ENCODE measurements around the gene ASRGL1.
"Not testable (repeated sequence)": the region's sequence is repeated elsewhere in the genome, so short reads cannot be mapped to it uniquely, and the experiment has no call there.

The ASRGL1 gene

DNA sequence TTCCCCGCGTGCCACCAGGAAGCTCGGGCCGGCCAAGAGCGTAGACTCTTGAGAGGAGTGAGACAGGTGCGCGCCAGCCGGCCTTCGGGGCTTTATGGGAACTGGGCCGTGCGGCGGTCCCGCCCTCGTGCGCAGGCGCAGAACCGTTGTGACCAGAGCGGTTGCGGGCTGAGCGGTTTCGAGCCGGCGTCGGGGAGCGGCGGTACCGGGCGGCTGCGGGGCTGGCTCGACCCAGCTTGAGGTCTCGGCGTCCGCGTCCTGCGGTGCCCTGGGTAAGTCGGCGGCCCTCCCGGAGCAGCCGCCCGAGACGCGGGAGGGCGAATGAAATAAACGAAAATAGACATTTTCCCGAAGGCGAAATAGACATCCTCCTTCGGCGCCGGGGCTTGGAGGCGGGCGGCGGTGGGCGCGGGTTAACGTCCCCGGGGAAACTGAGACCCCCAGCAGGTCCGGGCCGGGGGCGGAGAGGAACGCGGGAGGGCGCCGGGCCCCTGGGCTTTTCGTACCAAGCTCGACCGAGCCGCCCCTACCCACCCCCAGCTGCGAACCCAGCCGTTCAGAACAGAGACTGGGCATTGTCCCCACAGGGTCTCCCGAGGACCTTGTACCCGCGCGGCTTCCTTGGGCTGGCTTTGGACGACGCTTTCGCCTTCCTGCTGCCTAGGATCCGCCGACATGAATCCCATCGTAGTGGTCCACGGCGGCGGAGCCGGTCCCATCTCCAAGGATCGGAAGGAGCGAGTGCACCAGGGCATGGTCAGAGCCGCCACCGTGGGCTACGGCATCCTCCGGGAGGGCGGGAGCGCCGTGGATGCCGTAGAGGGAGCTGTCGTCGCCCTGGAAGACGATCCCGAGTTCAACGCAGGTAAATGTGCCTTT is at the start of gene ASRGL1:
ASRGL1 (plus strand) TSS at position 146 of the 879 bp plus-strand sequence; CDS start at position 676, 530 bp downstream.
- DNase-seq (ENCODE audit: low read depth in 2 of 2, low spot score in 1 of 2): peak; percentile 39 to 55

DNA sequence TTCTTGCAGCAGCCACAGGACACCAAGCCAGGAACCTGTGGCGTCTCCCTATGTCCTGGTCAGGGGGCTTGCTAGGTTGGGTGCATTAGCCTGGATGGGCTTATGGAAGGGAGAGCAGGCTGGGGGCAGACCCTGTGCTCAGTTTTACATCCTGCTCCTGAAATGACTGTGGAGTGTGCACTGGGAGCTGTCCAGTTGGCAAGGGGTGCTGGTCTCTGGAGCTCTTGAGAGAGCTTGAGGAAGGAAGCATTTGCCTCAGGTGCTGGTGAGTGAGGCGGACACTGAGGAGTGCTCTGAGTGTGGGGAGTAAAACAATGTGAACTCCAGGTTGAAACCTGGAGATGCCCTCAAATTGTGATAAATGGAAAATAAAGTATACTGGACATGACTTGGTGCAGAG is 41.7 kb upstream of the ASRGL1 start:
- DNase-seq (ENCODE audit: low read depth in 2 of 2, low spot score in 1 of 2): no peak

DNA sequence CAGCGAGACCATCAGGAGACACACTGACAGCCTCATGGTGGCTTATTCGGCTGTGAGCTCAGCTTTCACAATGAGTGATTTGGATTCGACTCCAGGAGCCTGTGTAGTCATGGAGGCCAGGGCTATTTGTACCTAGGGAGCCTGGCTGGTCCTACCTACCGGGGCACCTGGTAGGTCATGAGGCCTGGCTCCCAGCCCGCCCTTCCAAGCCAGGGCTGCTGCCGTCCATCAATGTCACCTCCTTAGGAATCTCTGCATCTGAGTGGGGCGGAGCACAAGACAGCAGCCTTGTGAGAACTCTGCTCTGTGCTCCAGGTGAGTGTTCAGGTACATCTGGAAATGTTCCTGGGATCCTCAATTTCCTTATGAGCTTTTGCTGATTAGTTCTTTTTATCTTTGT is 38.3 kb upstream of the ASRGL1 start, which contains the start of gene SCGB1D4:
SCGB1D4 (minus strand) TSS at position 101 of the 400 bp plus-strand sequence; CDS start at position 36, 65 bp downstream.
- DNase-seq (ENCODE audit: low read depth in 2 of 2, low spot score in 1 of 2): no peak

DNA sequence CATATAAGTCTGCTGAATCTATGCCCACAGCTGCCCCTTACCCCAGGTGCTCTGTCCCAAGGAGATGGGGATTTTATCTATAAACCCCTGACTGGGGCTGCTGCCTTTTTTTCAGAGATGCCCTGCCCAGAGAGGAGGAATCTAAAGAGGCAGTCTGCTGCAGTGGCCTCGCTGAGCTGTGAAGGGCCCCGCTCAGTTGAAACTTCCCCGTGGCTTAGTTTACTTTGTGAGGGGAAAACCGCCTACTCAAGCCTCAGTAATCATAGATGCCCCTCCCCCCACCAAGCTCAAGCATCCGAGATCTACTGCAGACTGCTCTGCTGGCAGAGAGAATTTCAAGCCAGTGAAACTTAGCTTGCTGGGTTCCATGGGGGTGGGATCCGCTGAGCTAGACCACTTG is 31.0 kb upstream of the ASRGL1 start:
- no peak for DNase-seq (ENCODE audit: low read depth in 2 of 2, low spot score in 1 of 2)

DNA sequence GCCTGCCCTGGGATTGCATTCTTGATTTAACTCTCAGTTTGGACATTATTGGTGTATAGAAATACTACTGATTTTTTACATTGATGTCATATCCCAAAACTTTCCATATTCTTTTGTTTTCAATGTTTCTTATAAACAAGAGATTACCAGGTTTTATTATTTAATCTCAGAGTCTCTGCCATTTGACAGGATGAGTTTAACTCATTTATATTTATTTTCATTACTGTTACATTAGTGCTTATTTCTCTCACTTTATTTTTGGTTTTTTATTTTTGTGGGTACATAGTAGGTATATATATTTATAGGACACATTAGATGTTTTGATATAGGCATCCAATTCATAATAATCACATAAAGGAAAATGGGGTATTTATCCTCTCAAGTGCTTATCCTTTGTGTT is 29.3 kb upstream of the ASRGL1 start:
- DNase-seq (ENCODE audit: low read depth in 2 of 2, low spot score in 1 of 2): no peak

DNA sequence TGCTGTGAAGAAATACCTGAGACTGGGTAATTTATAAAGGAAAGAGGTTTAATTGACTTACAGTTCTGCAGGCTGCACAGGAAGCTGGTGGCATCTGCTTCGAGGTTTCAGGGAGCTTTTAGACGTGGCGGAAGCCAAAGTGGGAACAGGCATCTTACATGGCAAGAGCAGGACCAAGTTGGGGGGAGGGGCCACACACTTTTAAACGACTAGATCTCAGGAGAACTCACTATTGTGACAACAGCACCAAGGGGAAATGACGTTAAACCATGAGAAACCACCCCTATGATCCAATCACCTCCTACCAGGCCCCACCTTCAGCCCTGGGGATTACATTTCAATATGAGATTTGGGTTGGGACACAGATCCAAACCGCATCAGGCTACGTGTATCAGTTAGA is 27.3 kb upstream of the ASRGL1 start:
- no peak for DNase-seq (ENCODE audit: low read depth in 2 of 2, low spot score in 1 of 2)

DNA sequence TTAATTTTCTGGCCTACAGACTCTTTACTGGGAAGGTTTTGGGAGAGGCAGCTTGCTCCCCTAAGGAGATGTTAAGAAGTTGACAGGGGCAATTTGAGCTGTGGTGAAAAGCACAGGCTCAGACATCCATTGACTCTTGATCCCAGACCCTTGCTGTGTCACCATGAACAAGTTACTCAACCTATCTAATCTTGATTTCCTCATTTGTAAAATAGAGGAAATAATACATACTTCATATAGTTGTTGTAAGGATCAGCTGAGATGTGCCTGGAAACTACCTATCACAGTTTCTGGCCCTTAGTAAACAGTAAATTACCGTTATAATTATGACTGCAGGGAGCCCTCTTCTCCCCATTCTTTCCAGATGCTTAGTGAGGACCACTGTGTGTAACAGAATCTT is 21.8 kb upstream of the ASRGL1 start:
- no peak for DNase-seq (ENCODE audit: low read depth in 2 of 2, low spot score in 1 of 2)

DNA sequence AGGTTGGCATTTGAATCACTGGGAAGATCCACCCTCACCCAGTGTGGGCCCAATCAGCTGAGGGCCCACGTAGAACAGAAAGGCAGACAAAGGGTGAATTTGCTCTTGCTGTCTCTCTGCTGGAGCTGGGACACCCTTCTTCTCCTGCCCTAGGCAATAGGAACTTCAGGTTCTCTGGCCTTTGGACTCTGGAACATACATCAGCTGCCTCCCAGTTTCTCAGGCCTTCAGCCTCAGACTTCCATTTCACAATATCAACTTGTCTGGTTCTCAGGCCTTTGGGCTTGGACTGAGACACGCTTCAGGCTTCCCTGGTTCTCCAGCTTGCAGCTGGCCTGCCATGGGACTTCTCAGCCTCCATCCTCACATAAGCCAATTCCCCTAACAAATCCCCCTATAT is 14.7 kb upstream of the ASRGL1 start:
- DNase-seq (ENCODE audit: low read depth in 2 of 2, low spot score in 1 of 2): no peak

DNA sequence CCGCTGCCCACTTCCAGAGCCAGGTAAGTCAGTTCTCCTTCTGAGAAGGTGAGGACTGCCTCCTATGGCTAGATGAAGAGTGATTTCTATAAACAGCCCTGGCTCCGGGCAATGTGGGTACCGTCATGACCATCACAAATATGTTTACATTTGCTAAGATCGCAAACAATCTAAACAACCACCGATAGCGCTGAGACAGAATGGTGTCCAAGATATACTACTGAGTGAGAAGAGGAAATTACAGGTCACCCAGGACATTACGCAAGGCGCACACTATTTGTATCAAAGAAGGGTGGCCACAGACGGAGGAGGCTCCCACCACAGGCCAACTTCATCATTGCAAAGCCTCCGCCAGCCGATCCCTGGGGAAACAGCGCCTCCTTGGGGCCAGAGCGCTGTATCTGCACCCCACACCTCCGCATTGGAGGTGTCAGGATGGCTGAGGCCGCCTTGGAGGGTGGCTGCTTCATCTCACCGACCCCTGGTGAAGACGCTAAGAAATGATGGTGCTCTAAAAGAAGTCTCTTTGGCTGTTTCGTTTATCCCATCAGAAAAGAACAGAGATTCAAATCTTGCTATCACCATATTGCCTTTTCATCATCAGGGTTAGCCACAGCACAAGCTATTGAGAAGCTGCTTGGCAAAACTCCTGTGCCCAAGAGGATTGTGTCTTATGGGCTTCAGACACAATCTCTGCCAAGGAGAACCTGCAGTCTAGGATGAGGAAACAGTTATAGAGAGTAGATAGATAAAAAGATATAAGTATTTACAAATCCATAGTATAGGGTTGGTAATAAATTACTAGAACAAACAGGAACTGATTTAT is 12.3 kb upstream of the ASRGL1 start:
- no peak for DNase-seq (ENCODE audit: low read depth in 2 of 2, low spot score in 1 of 2)

DNA sequence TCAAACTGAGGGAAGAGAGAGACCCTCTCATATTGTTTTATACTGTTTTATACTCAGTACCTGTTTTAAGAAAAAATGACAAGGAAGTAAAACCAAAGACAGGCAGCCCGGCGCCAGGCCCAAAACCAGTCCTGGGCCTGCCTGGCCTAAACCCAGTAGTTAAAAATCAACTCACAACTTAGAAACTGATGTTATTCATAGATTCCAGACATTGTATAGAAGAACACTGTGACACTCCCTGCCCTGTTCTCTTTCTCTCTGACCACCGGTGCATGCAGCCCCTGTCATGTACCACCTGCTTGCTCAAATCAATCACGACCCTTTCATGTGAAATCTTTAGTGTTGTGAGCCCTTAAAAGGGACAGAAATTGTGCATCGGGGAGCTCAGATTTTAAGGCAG is 11.5 kb upstream of the ASRGL1 start:
- not testable (repeated sequence) for DNase-seq (ENCODE audit: low read depth in 2 of 2, low spot score in 1 of 2)

DNA sequence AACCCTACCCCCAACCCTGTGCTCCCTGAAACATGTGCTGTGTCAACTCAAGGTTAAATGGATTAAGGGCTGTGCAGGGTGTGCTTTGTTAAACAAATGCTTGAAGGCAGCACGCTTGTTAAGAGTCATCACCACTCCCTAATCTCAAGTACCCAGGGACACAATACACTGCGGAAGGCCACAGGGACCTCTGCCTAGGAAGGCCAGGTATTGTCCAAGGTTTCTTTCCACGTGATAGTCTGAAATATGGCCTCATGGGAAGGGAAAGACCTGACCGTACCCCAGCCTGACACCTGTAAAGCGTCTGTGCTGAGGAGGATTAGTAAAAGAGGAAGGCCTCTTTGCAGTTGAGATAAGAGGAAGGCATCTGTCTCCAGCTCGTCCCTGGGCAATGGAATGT is 10.5 kb upstream of the ASRGL1 start:
- DNase-seq (ENCODE audit: low read depth in 2 of 2, low spot score in 1 of 2): not testable (repeated sequence)

DNA sequence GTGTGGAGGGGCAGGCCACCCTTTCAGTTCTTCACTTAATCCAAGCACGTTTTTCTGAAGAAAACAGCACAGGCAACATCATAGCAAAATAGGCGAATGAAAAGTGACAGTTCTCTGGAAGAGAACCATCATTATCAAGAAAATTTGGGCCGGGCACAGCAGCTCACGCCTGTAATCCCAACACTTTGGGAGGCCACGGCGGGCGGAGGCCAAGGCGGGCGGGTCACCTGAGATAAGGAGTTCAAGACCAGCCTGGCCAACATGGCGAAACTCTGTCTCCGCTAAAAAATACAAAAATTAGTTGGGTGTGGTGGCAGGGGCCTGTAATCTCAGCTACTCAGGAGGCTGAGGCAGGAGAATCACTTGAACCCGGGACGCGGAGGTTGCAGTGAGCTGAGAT is 9.7 kb upstream of the ASRGL1 start:
- not testable (repeated sequence) for DNase-seq (ENCODE audit: low read depth in 2 of 2, low spot score in 1 of 2)

DNA sequence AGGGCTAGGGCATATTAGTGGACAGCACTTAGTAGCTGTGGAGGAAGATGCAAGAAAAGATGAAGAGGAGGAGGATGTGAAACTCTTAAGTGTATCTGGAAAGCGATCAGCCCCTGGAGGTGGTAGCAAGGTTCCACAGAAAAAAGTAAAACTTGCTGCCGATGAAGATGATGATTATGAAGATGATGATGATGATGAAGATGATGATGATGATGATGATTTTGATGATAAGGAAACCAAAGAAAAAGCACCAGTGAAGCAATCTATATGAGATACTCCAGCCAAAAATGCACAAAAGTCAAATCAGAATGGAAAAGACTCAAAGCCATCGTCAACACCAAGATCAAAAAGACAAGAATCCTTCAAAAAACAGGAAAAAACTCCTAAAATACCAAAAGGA is 6.0 kb upstream of the ASRGL1 start:
- DNase-seq (ENCODE audit: low read depth in 2 of 2, low spot score in 1 of 2): not testable (repeated sequence)

DNA sequence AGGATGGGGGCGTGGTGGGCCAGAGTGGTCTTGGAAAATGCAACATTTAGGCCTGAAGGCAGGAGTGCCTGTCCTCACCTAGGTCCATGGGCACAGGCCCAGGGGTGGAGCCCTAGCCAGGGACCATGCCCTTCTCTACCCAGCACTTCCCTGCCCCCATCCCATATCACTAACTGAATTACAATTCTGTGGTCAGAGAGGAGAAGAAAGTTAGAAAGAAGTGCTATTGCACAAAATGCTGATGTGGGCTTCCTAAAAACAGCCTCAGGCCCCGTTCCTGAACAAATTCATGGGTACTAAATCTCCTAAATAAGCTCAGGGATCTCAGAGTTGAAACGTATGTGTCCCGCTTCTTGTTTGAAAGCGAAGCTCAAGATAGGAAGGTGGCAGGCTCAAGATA is 3.5 kb upstream of the ASRGL1 start:
- DNase-seq (ENCODE audit: low read depth in 2 of 2, low spot score in 1 of 2): no peak

DNA sequence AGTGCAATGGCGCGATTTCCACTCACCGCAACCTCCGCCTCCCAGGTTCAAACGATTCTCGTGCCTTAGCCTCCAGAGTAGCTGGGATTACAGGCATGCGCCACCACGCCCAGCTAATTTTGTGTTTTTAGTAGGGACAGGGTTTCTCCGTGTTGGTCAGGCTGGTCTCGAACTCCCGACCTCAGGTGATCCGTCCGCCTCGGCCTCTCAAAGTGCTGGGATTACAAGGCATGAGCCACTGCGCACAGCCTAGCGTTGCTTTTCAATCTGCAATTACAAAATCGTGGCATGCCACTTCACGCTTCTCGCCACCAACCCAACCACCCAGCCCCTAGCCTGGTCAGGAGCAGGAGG is 322 bp upstream of the ASRGL1 start:
- not testable (repeated sequence) for DNase-seq (ENCODE audit: low read depth in 2 of 2, low spot score in 1 of 2)

DNA sequence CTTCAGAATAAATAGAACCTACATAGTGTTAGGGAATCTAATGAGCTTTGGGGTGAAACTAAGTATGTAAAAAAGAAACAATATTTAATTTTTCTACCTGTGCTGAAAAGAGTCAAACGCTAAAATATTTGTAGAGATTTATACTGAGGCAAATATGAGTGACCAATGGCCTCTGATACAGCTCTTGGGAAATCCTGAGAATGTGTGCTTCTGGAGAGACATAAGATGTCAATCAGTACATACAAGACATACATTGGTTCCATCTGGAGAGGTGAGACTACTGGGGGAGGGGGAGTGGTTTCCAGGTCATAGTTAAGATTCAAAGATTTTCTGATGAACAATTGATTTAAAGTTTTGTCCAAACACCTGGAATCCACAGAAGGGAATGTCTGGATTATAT is 970 bp downstream of the ASRGL1 start:
- DNase-seq (ENCODE audit: low read depth in 2 of 2, low spot score in 1 of 2): no peak

DNA sequence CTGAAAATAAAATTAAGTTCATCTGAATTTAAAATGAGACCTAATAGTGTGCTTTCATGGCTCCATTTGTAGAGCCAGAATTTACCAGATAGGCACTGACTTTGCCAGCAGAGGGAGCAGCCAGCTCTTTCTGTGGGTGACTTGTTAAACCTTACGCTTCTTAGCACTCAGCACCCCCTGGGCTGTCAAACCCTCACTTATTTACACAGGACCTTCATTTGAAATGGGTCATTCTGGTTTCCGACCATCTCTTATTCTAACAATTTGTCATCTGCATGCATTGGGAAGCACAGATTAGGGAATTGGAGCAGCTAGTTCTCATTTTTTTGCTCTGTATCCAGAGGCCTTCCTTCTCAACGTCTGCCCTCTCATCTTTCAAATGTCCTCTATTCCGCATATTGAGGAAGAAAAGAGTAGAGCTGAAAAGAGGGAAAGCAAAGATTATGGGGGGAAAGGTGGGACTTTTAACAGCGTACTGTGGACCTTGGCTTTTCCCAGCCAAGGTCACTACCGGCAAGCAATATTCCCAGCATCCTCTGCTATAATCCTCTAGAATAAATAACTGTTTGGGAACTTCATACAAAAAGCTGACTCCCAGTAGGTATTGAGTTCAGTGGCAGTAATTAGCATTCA is 3.1 kb downstream of the ASRGL1 start:
- DNase-seq (ENCODE audit: low read depth in 2 of 2, low spot score in 1 of 2): peak; percentile 19 to 40

DNA sequence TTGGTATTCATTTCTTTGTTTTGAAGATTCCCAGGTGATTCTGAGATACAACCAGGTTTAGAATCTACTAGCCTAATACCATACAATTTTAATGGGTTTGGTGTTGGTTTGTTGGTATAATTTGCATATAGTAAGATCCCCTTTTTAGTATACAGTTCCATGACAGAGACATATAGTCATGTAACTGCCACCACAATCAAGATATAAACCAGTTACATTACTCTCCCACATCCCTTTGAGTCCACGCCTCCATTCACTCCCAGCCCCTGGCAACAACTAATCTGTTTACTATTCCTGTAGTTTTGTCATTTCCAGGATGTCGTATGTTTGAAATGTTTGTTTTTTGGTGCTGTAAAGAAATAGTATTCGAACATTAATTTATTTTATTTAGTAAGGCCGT is 4.3 kb downstream of the ASRGL1 start:
- no peak for DNase-seq (ENCODE audit: low read depth in 2 of 2, low spot score in 1 of 2)

DNA sequence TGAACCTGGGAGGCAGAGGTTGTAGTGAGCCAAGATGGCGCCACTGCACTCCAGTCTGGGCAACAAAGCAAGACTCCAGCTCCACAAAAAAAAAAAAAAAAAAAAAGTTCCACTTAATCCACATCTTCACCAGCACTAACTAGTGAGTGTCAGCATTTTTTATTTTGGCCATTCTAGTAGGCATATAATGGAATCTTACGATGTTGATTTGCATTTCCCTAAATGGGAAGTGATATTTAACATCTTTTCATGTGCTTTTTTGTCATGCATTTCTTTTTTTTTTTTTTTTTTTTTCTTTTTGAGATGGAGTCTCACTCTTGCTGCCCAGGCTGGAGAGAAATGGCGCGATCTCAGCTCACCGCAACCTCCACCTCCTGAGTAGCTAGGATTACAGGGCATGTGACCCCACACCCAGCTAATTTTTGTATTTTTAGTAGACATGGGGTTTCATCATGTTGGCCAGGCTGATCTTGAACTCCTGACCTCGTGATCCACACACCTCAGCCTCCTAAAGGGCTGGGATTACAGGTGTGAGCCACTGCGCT is 6.5 kb downstream of the ASRGL1 start:
- DNase-seq (ENCODE audit: low read depth in 2 of 2, low spot score in 1 of 2): not testable (repeated sequence)

DNA sequence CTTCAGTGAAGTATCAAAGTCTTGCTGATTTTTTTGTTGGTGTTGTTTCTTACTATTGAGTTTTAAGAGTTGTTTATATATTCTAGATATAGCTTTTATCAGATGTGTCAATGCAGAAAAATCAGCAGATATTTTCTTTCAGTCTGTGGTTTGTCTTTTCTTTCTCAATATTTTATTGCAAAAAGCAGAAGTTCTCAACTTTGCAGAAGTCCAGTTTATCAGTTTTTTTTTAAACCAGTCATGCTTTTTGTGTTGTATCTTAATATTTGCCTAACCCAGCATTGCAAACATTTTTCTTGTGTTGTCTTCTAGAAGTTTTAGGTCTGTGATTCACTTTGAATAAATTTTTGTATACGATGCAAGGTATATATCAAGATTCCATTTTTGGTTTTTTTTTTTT is 7.0 kb downstream of the ASRGL1 start:
- DNase-seq (ENCODE audit: low read depth in 2 of 2, low spot score in 1 of 2): no peak

DNA sequence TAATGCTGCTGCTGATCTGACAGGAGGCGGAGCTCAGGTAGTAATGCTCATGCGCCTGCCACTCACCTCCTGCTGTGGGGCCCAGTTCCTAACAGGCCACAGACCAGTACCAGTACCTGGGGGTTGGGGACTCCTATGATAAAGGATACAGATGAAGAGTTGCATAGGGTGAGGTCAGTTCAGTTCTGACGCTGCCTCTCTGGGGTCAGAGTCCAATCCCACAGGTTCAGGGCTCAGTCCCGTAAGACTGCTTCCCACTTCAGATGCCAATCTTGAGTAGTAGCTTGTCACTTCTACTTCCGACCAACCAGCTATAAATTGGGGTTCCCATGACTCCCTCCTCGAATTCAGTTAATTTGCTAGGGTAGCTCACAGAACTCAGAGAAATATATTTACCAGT is 8.6 kb downstream of the ASRGL1 start:
- no peak for DNase-seq (ENCODE audit: low read depth in 2 of 2, low spot score in 1 of 2)

Measured in stimulated activated CD8-positive, alpha-beta memory T cell treated with anti-CD3 and anti-CD28 coated beads, Interleukin-4, amount 100 ng/mL, for 1 hour (primary cell).